Measurements from ENCODE around the gene TRAF5.

Gene TRAF5

DNA sequence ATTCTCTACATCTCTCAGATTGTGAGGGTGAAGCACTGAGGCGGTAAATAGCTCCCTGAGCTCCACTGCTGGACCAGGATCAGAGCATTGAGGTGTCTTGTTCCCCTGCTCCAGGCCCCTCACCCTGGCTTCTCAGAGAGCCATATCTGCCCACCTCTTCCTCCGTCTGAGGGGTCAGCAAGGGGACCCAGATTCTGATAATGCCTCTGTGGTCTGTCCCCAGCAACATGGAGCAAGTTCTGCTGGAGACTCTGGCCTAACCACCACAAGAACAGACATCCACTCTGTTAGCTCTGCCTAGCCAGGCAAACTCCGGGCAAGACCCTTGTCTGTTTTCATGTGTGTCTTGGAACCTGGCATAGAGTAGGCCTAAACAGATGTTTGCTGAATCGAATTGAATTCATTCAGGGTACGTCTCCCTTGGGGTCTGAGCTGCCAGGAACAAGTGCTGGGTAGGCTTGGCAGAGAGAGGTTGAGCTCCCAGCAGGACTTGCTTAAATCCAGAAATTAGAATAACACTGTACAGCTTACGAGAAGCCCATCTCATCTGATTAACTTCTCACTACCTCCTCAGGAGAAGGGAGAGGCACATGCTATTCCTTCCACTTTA lies 2.3 kb downstream of the TRAF5 start:
- no peak for DNase-seq

- DNase-seq, result no peak
Observed at GRCh38 chr1:211329764-211330201, 3.1 kb downstream of the TRAF5 start.

- no peak for DNase-seq
Observed at GRCh38 chr1:211330282-211330936, 3.8 kb downstream of the TRAF5 start.

- DNase-seq, result no peak
Observed at GRCh38 chr1:211331011-211331709, 4.5 kb downstream of the TRAF5 start.

DNA sequence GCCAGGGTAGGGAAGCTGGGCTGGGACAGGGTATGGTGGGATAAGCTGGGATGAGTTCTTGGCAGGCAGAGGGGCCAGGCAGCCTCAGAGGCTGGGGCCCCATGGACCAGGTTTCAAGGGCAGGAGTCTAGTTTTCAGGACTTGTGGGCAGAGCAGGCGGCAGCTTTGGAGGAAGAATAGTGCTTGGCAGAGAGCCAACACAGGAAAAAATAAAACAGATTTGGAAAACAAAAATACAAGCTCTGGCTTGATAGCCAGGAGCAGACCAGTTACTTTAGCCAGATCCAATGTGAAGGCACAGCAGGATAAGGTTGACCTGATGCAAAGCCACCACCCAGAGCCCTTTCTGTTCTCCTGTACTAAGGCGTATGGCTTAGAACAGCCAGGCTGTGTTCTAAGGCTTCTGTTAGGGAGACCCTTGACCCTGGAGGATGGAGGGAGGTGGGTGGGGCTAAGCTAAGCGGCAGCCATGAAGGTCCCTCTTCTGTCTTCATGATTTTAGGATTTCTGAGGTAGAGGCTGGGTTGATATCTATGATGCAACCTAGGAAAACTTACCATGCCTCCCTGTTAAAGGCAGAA lies 5.5 kb downstream of the TRAF5 start:
- no peak for DNase-seq

DNA sequence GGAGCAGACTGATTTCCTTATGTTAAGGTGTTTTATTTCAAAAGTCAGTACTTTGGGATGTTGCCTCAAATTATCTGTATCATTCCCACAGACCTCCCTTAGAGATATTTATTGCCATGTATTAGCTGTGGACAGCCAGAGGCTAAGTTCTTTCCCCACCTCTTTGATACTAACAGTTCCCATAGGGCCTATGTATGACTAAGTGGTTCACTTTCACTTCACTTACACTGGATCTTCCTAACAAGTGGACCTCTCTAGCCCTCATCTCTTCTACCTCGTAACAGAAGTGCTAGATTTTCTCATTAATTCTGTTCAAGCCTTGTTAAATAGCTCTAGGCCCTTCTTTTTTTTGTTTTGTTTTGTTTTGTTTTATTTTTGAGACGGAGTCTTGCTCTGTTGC lies 6.2 kb downstream of the TRAF5 start:
- DNase-seq, result no peak

DNA sequence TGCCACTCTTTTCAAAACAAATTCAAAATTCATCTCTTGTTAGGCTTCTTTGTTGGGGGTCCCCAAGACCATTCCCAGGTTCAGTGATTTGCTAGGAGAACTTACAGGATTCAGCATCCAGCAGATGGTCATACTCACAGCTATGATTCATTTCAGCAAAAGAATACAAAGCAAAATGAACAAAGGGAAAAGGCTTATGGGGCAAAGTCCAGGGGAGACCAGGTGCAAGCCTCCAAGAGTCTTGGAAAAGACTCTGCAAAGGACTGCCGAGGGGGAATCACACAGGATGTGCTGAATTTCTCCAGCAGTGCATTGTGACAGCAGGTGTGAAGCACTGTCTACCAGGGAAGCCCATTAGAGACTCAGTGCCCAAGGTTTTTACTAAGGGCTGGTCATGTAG lies 7.3 kb downstream of the TRAF5 start:
- DNase-seq, result no peak

DNA sequence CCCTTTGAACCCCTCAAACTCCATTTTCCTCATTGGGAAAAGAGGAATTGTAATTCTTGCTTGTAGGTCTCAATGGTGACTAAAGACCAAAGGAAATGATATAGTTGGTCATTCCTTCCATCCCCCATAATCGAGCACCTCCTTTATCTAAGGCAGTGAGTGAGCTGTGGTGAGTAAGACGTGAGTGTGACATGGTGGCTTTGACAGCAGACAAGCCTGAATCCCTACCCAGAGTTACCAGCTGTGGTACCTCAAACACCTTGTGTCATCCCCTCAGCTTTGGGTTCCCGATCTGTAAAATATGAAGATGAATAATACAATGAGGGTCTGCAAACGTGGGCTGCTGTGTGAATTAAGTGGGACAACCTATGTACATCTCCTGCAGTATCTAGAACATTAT lies 8.4 kb downstream of the TRAF5 start:
- DNase-seq, result no peak

GRCh38 chr1:211335522-211336157 lies 9.0 kb downstream of the TRAF5 start:
- no peak for DNase-seq

GRCh38 chr1:211336161-211336560 lies 9.5 kb downstream of the TRAF5 start:
- no peak for DNase-seq

DNA sequence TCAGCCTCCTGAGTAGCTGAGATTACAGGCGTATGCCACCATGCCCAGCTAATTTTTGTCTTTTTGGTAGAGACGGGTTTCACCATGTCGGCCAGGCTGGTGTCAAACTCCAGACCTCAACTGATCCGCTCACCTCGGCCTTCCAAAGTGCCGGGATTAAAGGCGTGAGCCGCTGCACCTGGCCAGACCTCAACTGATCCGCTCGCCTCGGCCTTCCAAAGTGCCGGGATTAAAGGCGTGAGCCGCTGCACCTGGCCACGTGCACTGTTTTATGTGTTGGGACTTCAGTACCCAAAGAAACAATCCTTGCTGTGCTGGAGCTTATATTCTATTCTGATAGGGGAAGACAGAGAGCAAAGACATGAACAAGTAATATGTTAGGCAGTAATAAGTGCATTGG lies 10.1 kb downstream of the TRAF5 start:
- DNase-seq, result no peak

DNA sequence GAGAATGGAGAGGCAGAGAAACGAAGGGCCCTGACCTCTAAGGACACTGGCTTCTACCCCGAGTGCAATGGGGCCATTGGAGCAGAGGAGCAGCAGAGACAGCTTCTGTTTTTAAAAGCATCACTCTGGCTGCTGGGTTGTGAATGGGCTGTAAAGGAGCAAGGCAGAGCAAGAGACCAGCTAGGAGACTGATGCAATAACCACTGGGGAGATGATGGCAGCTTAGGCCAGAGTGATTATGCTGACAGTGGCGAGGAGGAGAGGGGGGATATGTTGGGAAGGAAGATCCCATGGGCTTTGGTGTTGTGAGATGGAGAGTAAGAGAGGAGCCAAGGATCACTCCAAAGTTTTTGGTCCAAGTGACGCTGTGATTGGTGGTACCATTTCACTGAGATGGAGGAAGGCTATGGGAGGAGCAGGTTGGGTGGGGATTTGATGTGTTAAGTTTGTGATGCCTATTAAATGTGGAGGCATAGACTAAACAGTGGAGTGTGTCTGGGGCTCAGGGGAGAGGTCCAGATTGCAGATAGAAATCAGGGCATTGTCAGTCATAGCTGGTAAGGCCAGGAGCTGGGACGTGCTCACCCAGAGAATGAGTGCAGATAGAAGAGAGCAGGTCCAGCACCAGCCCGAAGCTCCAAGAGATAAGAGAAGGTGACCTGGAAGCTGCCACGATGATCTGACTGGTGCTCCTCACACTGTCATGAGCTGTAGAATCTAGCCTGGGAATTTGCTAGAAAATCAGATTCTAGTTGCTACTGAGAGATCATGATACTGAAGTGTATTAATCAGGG lies 11.0 kb downstream of the TRAF5 start:
- DNase-seq, result no peak

GRCh38 chr1:211338224-211338620 lies 11.6 kb downstream of the TRAF5 start:
- DNase-seq, result no peak

- DNase-seq, result no peak
Observed at GRCh38 chr1:211339631-211340041, 13.0 kb downstream of the TRAF5 start.

GRCh38 chr1:211340622-211341507 lies 14.2 kb downstream of the TRAF5 start:
- no peak for DNase-seq

DNA sequence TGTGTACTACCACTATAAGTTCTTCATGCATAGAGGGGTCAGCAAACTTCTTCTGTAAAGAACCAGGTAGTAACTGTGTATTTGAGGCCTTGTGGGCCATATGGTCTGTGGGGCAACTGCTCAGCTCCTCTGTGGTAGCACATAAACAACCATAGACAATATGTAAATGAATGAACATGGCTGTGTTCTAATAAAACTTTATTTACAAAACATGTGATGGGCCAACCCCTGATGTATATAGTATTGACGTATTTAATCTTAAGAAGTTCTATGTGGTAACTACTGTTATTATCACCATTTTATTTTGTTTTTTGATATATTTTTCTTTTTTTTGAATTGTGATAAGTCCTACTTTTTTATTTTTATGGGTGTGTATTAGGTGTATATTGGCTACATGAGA lies 15.4 kb downstream of the TRAF5 start:
- DNase-seq, result no peak

GRCh38 chr1:211343607-211344006 lies 17.0 kb downstream of the TRAF5 start:
- DNase-seq, result no peak

DNA sequence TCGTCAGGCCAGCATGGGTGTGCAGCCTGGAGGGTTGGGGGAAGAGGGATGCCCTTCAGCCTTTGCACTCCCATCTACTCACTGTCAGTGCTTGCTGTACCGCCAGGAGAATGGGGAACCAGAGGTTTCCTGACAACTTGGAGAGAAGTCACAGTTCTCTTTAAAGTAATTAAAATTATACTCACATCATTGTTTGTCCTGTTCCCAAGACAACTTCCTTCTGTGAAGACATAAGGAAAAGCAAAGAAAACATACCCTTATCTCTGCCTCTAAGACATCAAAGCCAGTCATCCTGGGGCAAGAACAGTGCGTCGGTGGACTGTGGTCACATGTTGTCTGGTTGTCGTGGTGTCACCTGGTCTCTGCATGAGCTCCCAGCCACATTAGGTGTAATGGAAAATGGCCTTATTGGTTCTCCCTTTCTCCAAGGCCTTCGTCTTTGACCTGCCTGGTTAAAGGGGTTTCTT lies 17.6 kb downstream of the TRAF5 start:
- DNase-seq, result no peak

DNA sequence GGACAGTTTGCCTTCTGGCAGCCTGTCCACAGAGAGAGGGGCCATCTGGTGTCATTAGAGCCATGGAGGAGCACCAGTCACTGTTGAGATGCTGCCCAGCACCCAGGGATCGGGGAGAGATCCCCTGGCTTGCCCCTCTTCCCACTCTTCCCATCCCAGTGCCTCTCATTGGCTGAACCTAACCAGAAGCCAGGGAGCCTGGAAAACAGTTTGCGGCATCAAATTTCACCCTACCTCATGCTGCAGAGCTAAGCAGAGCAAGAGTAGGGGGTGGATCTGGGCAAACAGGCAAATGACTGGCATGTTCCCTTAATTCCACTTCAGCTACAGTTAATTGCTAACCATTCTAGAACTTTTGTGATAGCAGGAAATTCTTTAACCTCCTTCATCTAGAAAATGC lies 19.1 kb downstream of the TRAF5 start:
- DNase-seq, result no peak

DNA sequence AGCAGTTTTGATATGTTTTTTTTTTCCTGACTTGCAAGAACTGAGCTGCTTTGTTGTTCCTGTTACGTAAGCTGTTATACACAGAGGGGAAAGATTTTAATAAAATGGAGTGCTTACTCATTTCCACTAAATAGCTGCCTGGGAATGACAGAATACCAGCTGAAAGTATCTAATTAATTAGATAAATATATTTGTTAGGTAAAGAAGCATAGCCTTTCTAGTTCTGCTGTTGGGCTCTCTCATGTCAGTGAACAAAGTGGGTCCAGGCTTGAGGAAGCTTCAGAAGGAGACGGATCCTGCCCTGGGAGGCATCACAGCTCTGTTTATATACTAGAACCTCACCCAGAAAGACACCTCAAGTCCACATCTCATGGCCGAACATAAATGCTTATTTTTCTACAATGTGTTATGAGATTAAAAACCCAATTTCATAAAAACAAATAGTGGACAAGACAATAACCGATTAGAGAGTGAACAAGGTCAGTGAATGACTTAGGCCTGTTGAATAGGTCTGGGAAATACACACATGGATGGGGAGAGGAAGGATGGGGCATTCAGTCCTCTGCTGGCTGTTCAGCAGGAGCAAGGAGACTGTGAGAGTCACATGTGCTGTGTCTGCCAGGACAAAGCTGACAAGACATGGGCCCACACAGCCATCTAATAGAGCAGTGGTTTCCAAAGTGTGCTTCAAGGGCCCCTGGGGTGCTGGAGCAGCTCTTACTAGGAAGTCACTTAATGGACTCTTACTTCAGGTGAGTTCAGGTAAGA lies 20.6 kb downstream of the TRAF5 start:
- DNase-seq, result no peak

- DNase-seq, result no peak
Observed at GRCh38 chr1:211348547-211348946, 21.9 kb downstream of the TRAF5 start.
